Measurements from ENCODE around the gene ALDOA. TPM values are rescaled to one million over a fixed set of nuclear protein-coding genes. Genes with fewer than 3 reads are reported as not detected.

The ALDOA gene
- total and polyA plus RNA-seq, 9 of the 15 experiments (the other 6 are each of a cell fraction or from before 2014, with no cell fraction given), result 311 to 2,224 (median 1,293) TPM

- TF ChIP-seq ZBTB9 (CRISPR knock-in tag; IDR thresholded peaks at IDR 0.05) (peak; percentile 95), ETV6 (IDR thresholded peaks at IDR 0.05; ENCODE audit: borderline replicate concordance in 1 of 2, low read depth in 2 of 2, low read length in 1 of 2) (no peak; a peak in 2 of 4 replicates), ETV6 (CRISPR knock-in tag; IDR thresholded peaks at IDR 0.05; ENCODE audit: borderline replicate concordance) (no peak), MAFG (tag; conservative IDR thresholded peaks at IDR 0.05) (0 out of 2 replicates have a peak, but pooled peaks have one; percentile 21), ZBTB40 (IDR thresholded peaks at IDR 0.05) (0 out of 2 replicates have a peak, but pooled peaks have one; percentile 47), ZBTB40 (CRISPR knock-in tag; IDR thresholded peaks at IDR 0.05) (no peak), ZNF668 (CRISPR knock-in tag; IDR thresholded peaks at IDR 0.05) (peak; percentile 96)
Measured at GRCh38 chr16:30092373-30093010, 26.9 kb downstream of the ALDOA start (continued).

Measured in K562 (cell line).